Endothelial cell of umbilical vein (primary cell): ENCODE results near the gene GALNT11. TPM values are rescaled to one million over a fixed set of nuclear protein-coding genes. Genes with fewer than 3 reads are reported as not detected.

Experiments used
- BruUV-seq: library from RNA; stranded (reverse); fragments of 400-500 nt; replicated peaks from 2 replicates; lab custom pipeline; 2021; lab: Mats Ljungman, UMichigan
- CTCF ChIA-PET: fragments of 300-600, 350-600 bp; sonication (Branson Sonifier 250); formaldehyde crosslinking; loops from one replicate; lab custom pipeline; 2021; ENCODE audit warnings: antibody characterized with exemption, inconsistent platforms; lab: Charles Lee
- POLR2A ChIA-PET: fragments of 300-600, 350-600 bp; sonication (Branson Sonifier 250); formaldehyde crosslinking; loops from one replicate; lab custom pipeline; 2021; ENCODE audit warnings: antibody characterized with exemption, inconsistent platforms; lab: Charles Lee
- DNase-seq: peaks from one replicate; pipeline ENCODE4 v3.0.0-alpha.2; 2011; ENCODE audit warnings: low read depth, low spot score
- FAIRE-seq: peaks from 2 replicates; lab custom pipeline; 2011; peaks lifted over from hg19 to GRCh38; lab: Jason Lieb, UNC
- H2AFZ ChIP-seq: 2 replicates; pipeline ENCODE4 v1.6.0; 2012; ENCODE audit warnings: low read depth, low read length, control low read depth, inconsistent platforms
- H3K27ac ChIP-seq: 2 replicates; pipeline ENCODE4 v1.5.1; 2011; ENCODE audit warnings: low read depth, mild to moderate bottlenecking, control low read depth, low read length, moderate library complexity; ENCODE audit not compliant: insufficient read depth
- H3K27me3 ChIP-seq, 2 experiments: 2 replicates each; pipeline versions ENCODE4 v1.6.0 to v1.6.1; 2011; ENCODE audit warnings: low read length in 2 of 2, mixed read lengths in 1 of 2; ENCODE audit not compliant: control insufficient read depth in 2 of 2, insufficient read depth in 2 of 2
- H3K36me3 ChIP-seq, 2 experiments: 2 replicates in 1 of 2; 3 replicates in 1 of 2; pipeline ENCODE4 v1.5.1; 2011; ENCODE audit warnings: low read length in 2 of 2, mild to moderate bottlenecking in 1 of 2, moderate library complexity in 1 of 2; ENCODE audit not compliant: control insufficient read depth in 2 of 2, insufficient read depth in 2 of 2; ENCODE audit errors: extremely low read depth in 1 of 2
- H3K4me1 ChIP-seq: 3 replicates; pipeline ENCODE4 v1.5.1; 2011; ENCODE audit warnings: mild to moderate bottlenecking, low read length; ENCODE audit not compliant: control insufficient read depth, insufficient read depth; ENCODE audit errors: extremely low read depth
- H3K4me2 ChIP-seq: 2 replicates; pipeline ENCODE4 v1.6.1; 2011; ENCODE audit warnings: low read length, control low read depth, mixed read lengths; ENCODE audit not compliant: insufficient read depth
- H3K4me3 ChIP-seq, 3 experiments: fragments of 200-600 bp in 1 of 3; sonication (generic), shearing (Covaris generic) in 1 of 3; replicated peaks in 1 of 3; 2 replicates each; pipeline ENCODE4 v1.5.1; 2011 to 2016; ENCODE audit warnings: control low read depth in 3 of 3, low read length in 3 of 3, mild to moderate bottlenecking in 2 of 3, inconsistent platforms in 1 of 3, low read depth in 1 of 3, moderate library complexity in 1 of 3; ENCODE audit not compliant: insufficient read depth in 1 of 3
- H3K79me2 ChIP-seq: 2 replicates; pipeline ENCODE4 v1.6.0; 2012; ENCODE audit warnings: low read length, inconsistent platforms; ENCODE audit not compliant: control insufficient read depth, insufficient read depth
- H3K9ac ChIP-seq: replicated peaks from 2 replicates; pipeline ENCODE3; 2011; ENCODE audit warnings: low read length, control low read depth; ENCODE audit not compliant: insufficient read depth; ENCODE audit errors: extremely low read depth
- H3K9me1 ChIP-seq: replicated peaks from 3 replicates; pipeline ENCODE4 v1.6.0; 2011; ENCODE audit warnings: mild to moderate bottlenecking, low read length; ENCODE audit not compliant: control insufficient read depth, insufficient read depth; ENCODE audit errors: extremely low read depth
- H3K9me3 ChIP-seq: replicated peaks from 2 replicates; pipeline ENCODE4 v1.5.1; 2012; ENCODE audit warnings: low read length, inconsistent platforms; ENCODE audit not compliant: control insufficient read depth, insufficient read depth
- H4K20me1 ChIP-seq: replicated peaks from 2 replicates; pipeline ENCODE3; 2011; ENCODE audit warnings: mild to moderate bottlenecking, low read length; ENCODE audit not compliant: control insufficient read depth, insufficient read depth; ENCODE audit errors: extremely low read depth
- CTCF ChIP-seq, 2 donors: IDR thresholded peaks; 1 replicate in 1 of 2; 2 replicates in 1 of 2; pipeline ENCODE4 v1.5.1; 2011; ENCODE audit warnings: low read length in 2 of 2, mild to moderate bottlenecking in 2 of 2, moderate library complexity in 2 of 2, control low read depth in 1 of 2, inconsistent platforms in 1 of 2, low read depth in 1 of 2; ENCODE audit not compliant: insufficient read depth in 1 of 2; ENCODE audit errors: extremely low read depth in 1 of 2
- FOS ChIP-seq: IDR thresholded peaks from 2 replicates; pipeline ENCODE4 v1.6.1; 2011; ENCODE audit warnings: mild to moderate bottlenecking, low read length, moderate library complexity, borderline replicate concordance; ENCODE audit not compliant: insufficient read depth
- JUN ChIP-seq: IDR thresholded peaks from 2 replicates; pipeline ENCODE4 v1.6.1; 2011; ENCODE audit warnings: borderline replicate concordance, low read depth; ENCODE audit not compliant: insufficient read length, insufficient read depth
- POLR2A ChIP-seq: IDR thresholded peaks from 2 replicates; pipeline ENCODE4 v1.6.1; 2012; ENCODE audit warnings: low read depth, mild to moderate bottlenecking, control low read depth, low read length
- dilution Hi-C: fragments of 300-500 bp; cut with MboI; formaldehyde crosslinking; loops from one replicate; pipeline ENCODE4 v1.15.0; 2019; ENCODE audit warnings: low sequenced_read_pairs; ENCODE audit not compliant: extremely low pct_ligation_motif_present
- intact Hi-C: fragments of 100-400 bp; cut with micrococcal nuclease; formaldehyde crosslinking; loops from one replicate; pipeline ENCODE4 v1.10.0; 2022
- polyA plus RNA-seq, 4 experiments: library from polyadenylated mRNA; depleted of rRNA in 3 of 4; stranded (reverse) in 3 of 4; unstranded in 1 of 4; fragments of >200 nt; gene quantifications; 2 replicates each; pipeline versions ENCODE4 v1.2.1 to v1.2.3, GENCODE V29; 2011 to 2012; ENCODE audit warnings: missing spikeins in 1 of 4
- total RNA-seq: library from RNA; stranded (reverse); gene quantifications from 2 replicates; pipeline ENCODE4 v1.2.3, GENCODE V29; 2021

GALNT11 gene
- total and polyA plus RNA-seq, 2 donors (not counting 3 experiments of a cell fraction or from before 2014, with no cell fraction given), result 27.7 to 36.5 TPM

DNA sequence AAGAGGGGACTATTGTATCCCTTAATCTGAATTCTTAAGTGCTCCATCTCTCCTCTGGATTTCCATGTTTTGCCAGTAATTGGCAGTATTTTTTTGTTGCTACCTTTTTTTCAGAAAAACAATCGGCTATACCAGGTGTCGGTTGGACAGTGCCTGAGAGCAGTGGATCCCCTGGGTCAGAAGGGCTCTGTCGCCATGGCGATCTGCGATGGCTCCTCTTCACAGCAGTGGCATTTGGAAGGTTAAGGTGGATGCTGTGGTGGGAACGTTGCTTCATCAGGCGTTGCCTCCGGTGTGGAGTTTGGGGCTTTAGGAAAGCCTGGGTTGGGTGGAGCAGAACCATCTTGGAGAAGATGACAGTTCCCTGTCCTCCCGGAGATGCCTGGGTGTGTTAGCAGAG, 96.0 kb downstream of the GALNT11 start:
- peaks cover 15 to 17% of the 10 kb centered on the region in 2 experiments for H3K36me3 ChIP-seq
- no peak overlapping the region for H3K27ac ChIP-seq
- no TSS peak for BruUV-seq
- H3K4me2 ChIP-seq, result no peak overlapping the region
- no peaks in the 10 kb centered on the region for H3K79me2 ChIP-seq
- no peaks in the 10 kb centered on the region for H3K27me3 ChIP-seq
- no peaks in the 10 kb centered on the region for H3K9me1 ChIP-seq
- dilution Hi-C loops (no loop called here), intact Hi-C loops (no loop called here)
- TF ChIP-seq POLR2A (no peak), FOS (no peak), CTCF (IDR thresholded peaks at IDR 0.05; ENCODE audit: extremely low read depth in 1 of 2, insufficient read depth in 1 of 2, low read depth in 1 of 2, low read length in 2 of 2) (no peak)
- FAIRE-seq (no peak), DNase-seq (no peak)
- peaks cover 12% of the 10 kb centered on the region for H3K4me1 ChIP-seq
- no peaks in the 10 kb centered on the region for H4K20me1 ChIP-seq
- H2AFZ ChIP-seq, result no peak overlapping the region
- H3K9ac ChIP-seq, result no peak overlapping the region
- POLR2A ChIA-PET, result no interaction called here
- H3K9me3 ChIP-seq, result no peaks in the 10 kb centered on the region
- H3K4me3 ChIP-seq, result no peak overlapping the region
- CTCF ChIA-PET, result no interaction called here

DNA sequence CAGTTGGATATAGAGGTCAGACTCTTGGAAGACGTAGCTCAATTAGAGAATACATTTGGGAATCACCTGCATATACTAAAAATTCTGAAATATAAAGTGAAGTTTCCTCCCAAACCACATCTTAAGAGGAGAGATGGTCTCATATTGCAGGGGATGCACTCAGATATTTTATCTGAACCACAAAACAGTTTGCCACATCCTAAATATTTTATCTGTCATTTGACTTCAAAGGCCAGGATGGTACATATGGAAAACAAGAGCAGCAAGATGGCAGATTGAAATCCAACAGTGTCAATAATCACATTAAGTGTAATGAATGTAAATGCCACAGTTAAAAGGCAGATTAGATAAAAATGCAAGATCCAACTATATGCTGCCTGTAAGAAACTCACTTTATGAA, 97.1 kb downstream of the GALNT11 start:
- no peak for FAIRE-seq
- dilution Hi-C loops (no loop called here), intact Hi-C loops (no loop called here)
- no peaks in the 10 kb centered on the region for H3K9me1 ChIP-seq
- no peak overlapping the region for H3K27ac ChIP-seq
- no peak for DNase-seq
- no peak overlapping the region for H3K4me2 ChIP-seq
- peaks cover 12% of the 10 kb centered on the region for H3K4me1 ChIP-seq
- no peaks in the 10 kb centered on the region for H3K79me2 ChIP-seq
- H3K9me3 ChIP-seq, result no peaks in the 10 kb centered on the region
- POLR2A ChIA-PET, result interaction anchor here (0.7 kb wide), 1 partner anchor 530 kb away, joined by 3 read pairs; no protein-coding TSS in a partner anchor
- peaks cover 15 to 16% of the 10 kb centered on the region in 2 experiments for H3K36me3 ChIP-seq
- no peak overlapping the region for H3K9ac ChIP-seq
- no peaks in the 10 kb centered on the region for H4K20me1 ChIP-seq
- no peak overlapping the region for H3K4me3 ChIP-seq
- CTCF ChIA-PET, result no interaction called here
- no TSS peak for BruUV-seq
- no peak for TF ChIP-seq JUN
- H2AFZ ChIP-seq, result no peak overlapping the region
- H3K27me3 ChIP-seq, result no peaks in the 10 kb centered on the region
